ENCODE measurements around the gene FADS6.
A peak's percentile ranks its signal among the peaks of the same experiment; 100 is the strongest.

FADS6 gene

DNA sequence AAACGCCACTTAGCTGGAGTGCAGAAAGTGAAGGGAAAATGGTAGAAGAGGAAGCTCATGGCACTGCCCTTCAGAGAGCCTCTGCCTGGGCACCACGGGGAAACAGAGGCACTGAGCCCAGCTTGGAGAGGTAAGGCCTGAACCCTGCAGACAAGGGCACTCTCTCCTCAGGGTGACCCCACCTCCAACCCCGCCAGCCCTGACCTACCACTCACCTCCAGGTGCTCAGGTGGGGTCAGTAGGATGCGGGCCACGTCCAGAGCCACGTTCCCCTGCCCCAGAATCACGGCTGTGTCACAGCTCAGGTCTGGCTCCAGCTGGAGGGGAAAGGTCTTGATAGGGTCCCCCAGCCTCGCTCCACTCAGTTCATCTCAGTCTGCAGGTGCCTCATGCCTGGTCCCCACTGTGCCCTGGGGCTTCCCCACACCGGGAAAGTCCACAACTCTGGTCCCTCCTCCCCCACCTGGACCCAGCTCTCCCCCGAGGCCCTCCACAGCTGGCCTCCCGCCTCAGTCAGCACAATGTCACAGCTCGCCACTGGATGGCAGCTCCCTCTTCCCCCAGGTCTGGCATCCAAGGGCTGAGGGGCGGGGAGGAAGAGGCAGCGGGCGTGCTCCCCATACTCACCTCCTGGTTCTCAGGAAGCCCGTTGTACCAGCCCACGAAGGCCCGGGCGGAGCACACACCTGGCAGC lies 27.8 kb downstream of the FADS6 start:
- no peak for DNase-seq

- peak; percentile 24 for DNase-seq
Observed at GRCh38 chr17:74864866-74865395, 28.5 kb downstream of the FADS6 start.

DNA sequence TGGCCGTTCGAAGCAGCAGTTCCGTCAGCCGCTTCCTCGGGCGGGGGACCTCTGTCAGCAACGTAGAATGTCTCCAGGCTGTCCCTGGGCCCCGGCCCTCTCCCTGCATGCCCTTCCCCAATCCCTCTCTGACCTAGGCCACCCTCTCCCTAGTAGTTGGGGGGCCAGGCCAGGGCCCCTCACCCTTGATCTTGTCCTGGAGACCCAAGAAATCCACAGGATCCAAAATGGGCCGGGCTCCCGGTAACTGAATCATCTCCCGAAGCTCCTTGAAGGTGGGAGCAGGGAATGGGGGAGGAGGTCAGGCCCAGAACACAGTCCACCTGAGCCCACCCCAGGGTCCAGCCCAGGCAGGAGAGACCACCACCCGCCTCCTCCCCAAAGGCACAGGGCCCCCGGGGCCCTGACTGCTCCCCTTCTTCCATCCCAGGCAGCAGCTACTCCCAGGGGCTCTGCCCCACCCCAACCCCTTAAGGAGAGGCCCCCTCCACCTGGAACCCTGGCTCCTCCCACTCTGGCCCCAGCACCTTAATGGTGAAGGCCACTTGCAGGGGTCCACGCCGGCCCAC lies 29.1 kb downstream of the FADS6 start:
- DNase-seq: no peak

- no peak for DNase-seq
Observed at GRCh38 chr17:74863420-74864296, 29.8 kb downstream of the FADS6 start.

DNA sequence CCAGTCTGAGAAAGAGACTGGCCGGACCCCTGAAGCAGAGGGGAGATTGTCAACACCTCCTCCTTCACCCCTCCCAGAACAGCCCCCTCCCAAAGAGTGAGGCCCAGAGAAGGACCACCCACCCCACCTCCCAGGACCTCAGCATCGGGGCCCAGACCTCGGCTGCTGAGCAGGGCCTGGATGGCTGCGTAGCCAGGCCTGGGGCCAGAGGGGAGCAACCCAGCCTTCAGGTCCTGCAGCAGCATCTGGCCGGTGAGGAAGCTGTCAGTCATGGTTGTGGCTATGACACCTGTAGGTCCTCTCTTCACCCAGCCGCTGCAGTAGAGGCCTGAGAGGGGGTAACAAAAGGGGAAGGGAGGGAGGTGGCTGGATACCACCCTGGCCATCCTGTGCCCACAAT lies 30.5 kb downstream of the FADS6 start:
- no peak for DNase-seq

GRCh38 chr17:74862108-74862901 lies 31.1 kb downstream of the FADS6 start:
- peak; percentile 23 for DNase-seq

GRCh38 chr17:74861662-74862107 lies 31.7 kb downstream of the FADS6 start:
- DNase-seq: no peak

DNA sequence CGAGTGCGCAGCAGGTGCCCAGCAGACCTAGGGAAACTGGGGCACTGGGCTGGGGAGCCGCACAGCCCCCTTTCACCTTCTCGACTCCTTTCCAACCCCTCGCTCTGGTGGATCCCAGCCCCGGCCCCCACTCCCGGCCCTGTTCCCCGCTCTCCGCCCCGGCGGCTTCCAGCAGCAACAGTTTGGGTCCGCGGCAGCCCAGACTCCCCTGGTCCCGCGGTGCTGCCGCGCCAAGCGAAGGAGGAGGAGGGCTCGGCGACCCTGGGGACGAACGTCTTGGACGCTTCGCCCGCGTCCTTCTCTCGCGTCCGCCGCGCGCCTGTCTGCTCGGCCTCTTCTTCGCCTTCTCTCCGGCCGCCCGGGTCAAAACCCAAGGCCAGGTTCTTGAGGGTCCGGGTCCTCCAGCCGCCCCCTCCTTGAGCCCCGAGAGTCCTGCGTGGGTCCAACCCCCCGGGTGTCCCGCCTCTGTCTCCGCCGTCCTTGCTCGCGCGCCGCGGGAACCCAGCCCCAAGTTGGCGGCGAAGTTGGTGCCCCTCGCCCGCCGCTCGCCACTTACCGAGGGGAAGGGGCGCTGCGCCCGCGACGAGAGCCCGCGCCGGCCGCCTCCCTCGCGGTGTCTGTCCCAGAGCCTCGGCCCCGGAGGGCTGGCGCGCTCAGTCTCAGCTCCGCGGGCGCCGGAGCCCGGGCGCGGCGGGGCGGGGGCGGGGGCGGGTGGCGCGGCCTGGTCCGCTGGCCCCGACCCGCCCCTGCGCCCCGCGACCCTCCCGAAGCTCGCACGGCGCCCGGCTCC lies 32.4 kb downstream of the FADS6 start:
- DNase-seq: no peak

GRCh38 chr17:74860229-74860871 lies 33.1 kb downstream of the FADS6 start:
- DNase-seq: no peak

- no peak for DNase-seq
Observed at GRCh38 chr17:74859459-74860228, 33.8 kb downstream of the FADS6 start, which contains the start of gene GRIN2C. Gene GRIN2C (minus strand): TSS chr17:74859885. CDS start chr17:74855092, 4,793 bp downstream.

DNA sequence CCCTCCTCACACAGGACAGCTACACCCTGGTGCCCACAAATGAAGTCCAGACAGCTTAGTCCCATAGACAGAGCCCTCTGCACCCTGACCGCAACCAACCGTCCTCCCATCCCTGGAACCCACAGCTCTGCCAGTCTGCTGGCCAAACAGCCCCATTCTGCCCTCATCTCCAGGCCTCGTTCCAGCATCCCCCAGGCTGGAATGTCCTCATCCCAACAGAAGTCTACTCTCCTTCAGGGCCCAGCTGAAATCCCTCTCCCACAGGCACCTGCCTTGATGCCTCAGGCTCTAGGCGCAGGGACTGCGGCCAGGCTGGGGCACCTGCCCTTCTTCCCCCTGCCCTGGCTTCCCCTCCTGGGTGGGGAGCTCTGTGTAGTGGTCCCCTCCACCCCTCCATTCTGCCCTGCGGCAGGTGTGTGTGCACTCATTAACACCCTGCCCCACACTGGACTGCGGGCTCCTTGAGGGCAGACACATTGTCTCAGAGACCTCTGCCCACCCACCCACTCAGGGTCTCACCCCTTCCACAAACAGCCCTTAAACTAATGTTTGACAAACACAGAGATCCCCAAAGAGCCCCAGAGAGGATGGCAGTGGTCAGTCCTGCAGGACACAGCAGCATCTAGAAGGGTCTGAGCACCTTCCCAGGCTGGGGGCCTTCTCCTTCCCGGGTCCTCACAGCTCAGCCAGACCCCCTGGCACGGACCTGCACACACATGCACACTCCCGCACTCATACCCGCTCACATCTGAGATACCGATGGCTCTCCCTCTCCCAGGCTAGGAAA lies 34.6 kb downstream of the FADS6 start:
- DNase-seq: no peak

DNA sequence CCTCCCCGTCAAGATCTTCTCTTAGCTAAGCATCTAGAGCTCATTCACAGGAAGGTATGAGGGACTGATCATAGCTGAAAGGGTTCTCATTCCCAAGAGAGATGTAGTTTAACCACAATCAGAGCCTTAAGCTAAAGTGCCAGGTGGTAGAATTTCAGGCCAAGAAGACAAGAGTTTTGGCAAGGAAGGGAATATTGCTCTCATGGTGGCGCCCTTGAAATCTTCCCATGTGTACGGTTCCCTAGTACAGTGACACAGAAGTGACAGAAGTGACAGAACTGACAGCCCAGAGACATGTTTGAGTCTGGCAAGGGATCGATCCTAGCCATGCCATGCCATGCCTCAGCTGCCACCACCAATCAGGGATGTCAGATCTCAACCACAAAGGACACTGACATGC lies 36.2 kb downstream of the FADS6 start:
- no peak for DNase-seq

DNA sequence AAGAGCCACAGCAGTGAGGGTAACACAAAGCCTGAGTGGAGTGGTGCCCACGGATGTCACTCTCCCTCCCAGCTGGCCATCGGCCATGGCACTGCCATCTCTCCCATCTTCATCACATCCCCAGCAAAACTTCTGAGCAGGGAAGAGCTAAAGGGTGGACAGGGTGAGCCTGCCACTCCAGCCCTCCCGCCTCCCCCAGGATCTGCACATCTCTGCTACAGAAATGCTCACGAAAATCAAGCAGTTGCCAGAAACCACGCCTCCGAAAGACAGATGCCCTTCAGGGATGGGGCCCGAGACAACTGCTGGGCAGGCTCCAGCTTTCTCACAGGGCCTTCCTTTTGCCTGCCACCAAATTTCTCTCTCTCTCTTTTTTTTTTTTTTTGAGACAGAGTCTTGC lies 37.3 kb downstream of the FADS6 start:
- DNase-seq: no peak

- DNase-seq: no peak
Observed at GRCh38 chr17:74855323-74855722, 38.1 kb downstream of the FADS6 start.

DNA sequence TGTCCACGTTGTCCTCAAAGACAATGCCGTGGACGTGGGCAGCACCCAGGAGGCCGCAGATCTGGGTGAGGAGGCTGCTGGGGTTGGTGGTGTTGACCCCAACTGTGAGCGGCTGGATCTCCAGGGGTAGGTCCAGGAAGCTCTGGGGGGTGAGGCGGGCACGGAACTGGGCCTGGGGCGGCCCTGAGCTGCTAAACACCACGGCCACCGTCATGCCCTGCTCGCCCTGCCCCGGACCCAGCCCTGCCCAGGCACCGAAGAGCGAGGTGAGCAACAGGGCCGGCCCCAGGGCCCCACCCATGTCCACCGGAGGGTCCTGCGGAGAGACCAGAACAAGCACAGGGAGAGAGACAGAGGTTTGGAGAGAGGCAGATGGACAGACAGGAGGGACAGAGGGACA lies 38.6 kb downstream of the FADS6 start:
- no peak for DNase-seq

GRCh38 chr17:74853669-74854068 lies 39.8 kb downstream of the FADS6 start:
- DNase-seq: no peak

GRCh38 chr17:74853048-74853397 lies 40.4 kb downstream of the FADS6 start:
- DNase-seq: no peak

DNA sequence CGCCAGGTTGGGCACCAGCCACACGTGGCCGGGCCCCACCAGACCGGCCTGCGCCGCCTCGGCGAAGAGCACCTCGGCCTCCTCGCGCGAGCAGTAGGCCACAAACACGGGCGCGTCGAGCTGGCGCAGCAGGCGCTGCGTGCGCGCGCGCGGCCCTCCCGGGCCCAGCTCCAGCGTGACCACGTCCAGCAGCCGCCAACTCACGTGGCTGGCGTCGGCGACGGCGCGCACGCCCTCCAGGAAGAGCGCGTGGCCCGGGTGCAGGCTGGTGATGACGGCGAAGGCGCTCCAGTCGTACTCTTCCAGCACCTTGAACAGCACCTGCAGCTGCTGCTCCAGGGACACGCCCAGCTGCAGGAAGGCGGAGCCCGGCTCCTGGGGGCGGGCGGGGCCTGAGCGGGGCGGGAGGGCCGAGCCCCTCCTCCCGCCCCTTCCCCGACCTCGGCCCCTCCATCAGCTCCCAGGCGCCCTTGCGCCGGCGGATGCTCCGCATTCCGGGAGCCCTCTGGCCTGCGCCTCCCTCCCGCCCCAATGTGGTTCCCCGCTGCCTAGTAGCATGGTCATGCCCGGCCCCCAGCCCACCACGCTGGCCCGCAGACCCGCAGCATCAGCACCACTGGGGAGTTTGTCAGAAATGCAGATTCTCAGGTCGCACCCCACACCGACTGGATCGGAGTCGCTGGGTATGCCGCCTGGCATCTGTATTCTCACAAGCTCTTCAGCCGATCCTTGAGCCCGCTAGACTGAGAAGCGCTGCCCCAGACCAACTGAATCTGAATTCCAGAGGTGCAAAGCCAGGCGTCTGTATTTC lies 41.0 kb downstream of the FADS6 start:
- DNase-seq: peak; percentile 74
